ENCODE data around the gene EDEM1.
"Not testable (repeated sequence)": the region's sequence is repeated elsewhere in the genome, so short reads cannot be mapped to it uniquely, and the experiment has no call there.

EDEM1 gene

DNA sequence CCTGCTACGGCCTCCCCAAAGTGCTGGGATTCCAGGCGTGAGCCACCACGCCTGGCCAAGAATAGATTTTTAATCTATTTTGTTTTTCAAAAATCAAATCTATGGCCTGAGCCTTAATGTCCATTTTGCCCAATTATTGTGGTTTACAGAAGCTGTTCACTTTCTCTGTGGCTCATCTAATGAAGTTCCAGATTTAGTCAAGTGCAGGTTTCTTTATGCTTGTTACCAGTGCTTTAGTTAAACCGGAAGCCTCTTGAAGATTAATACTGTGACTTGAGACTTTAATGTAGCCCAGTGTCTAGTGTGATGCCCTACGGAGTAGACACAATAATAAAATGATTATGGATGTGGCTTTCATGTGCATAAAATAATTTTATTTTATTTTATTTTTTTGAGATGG is 16.5 kb upstream of the EDEM1 start:
- TF ChIP-seq, protein P1, sequence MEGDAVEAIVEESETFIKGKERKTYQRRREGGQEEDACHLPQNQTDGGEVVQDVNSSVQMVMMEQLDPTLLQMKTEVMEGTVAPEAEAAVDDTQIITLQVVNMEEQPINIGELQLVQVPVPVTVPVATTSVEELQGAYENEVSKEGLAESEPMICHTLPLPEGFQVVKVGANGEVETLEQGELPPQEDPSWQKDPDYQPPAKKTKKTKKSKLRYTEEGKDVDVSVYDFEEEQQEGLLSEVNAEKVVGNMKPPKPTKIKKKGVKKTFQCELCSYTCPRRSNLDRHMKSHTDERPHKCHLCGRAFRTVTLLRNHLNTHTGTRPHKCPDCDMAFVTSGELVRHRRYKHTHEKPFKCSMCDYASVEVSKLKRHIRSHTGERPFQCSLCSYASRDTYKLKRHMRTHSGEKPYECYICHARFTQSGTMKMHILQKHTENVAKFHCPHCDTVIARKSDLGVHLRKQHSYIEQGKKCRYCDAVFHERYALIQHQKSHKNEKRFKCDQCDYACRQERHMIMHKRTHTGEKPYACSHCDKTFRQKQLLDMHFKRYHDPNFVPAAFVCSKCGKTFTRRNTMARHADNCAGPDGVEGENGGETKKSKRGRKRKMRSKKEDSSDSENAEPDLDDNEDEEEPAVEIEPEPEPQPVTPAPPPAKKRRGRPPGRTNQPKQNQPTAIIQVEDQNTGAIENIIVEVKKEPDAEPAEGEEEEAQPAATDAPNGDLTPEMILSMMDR (conservative IDR thresholded peaks at IDR 0.05; ENCODE audit: low read length) = no peak
- no peak for DNase-seq (ENCODE audit: low read depth)
- H3K4me3 ChIP-seq (ENCODE audit: low read length) = no peak overlapping the region

DNA sequence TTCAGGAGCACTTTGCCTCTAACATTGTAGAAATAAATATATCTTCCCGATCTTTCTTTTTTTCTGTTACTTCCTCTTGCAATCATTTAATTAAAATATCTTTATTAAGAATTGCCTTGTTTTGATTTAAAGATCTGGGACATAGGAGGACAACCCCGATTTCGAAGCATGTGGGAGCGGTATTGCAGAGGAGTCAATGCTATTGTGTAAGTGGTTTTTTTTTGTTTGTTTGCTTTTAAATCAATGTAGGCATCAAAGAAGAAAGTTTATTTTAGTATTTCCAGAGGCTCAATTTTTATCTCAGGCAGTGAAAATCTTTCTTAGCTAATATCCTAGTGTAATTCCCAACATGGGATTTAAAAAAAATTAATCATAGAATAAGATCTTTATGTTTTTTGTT is 15.5 kb upstream of the EDEM1 start:
- no peak for DNase-seq (ENCODE audit: low read depth)
- TF ChIP-seq, protein P1 (conservative IDR thresholded peaks at IDR 0.05; ENCODE audit: low read length) = no peak
- H3K4me3 ChIP-seq (ENCODE audit: low read length) = no peak overlapping the region

DNA sequence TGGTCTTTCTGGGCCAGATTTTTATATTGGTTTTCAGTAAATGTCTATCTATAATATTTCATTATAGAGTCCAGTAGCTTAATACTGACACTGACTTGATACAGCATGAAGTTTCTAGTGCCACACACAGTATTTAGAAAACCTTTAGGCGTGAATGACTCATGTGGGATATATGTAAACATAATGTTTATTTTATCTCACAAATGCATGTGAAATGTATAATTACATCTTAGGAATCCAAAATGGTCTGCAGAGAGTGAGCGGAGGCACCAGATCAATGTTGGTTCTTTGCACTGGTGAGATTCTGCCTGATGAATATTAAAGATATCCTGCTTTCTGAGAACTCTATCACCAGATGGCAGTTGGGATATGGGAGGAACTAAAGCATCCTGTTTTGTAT is 8.5 kb upstream of the EDEM1 start:
- not testable (repeated sequence) for DNase-seq (ENCODE audit: low read depth); H3K4me3 ChIP-seq (ENCODE audit: low read length)

DNA sequence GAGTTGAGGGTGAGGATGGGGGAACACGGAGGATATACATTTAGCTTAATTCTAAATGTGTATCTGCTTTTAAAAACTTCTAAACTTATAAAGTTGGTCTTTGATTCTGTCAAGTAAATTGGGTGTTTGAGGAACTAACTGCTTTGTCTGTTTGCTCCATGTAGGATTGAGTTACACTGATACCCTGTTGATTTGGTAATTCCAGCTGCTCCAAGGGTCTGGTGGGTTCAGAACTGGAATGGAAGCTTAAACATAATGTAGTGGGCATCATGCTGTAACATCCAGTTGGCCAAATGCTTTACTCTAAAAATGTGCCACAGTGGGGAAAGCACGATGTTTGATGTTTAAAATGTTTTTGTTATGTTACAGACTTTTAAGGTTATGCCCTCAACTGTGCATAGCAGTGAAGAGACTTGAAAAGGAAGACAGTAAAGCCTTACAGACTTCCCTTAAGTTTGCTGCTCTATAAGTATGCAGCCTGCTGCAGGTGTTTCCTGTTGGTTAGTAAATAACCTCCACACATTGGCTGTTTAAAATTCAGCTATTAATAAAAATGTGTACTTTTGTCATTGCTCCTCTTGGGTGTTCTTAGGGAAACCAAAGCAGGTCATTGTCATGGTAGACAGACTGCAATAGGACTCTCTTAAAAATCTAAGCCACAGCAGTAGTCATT is 5.9 kb upstream of the EDEM1 start:
- no peak overlapping the region for H3K4me3 ChIP-seq (ENCODE audit: low read length)
- TF ChIP-seq, protein P1 (conservative IDR thresholded peaks at IDR 0.05; ENCODE audit: low read length) = no peak
- DNase-seq (ENCODE audit: low read depth) = no peak

DNA sequence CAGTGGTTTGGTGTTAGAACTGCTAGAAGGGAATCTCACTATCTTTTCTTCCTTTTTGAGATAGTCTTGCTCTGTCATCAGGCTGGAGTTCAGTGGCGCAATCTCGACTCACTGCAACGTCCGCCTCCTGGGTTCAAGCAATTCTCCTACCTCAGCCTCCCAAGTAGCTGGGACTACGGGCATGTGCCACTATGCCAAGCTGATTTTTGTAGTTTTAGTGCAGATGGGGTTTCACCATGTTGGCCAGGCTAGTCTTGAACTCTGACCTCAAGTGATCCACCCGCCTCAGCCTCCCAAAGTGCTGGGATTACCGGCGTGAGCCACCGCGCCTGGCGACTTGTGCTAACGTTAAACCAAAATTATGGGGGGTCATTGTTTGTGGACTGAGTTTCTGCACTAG is 3.8 kb upstream of the EDEM1 start:
- not testable (repeated sequence) for H3K4me3 ChIP-seq (ENCODE audit: low read length); DNase-seq (ENCODE audit: low read depth)

- TF ChIP-seq, protein P1 (conservative IDR thresholded peaks at IDR 0.05; ENCODE audit: low read length) = no peak
- no peak overlapping the region for H3K4me3 ChIP-seq (ENCODE audit: low read length)
- no peak for DNase-seq (ENCODE audit: low read depth)
Observed at GRCh38 chr3:5184499-5184898, 3.0 kb upstream of the EDEM1 start.

- DNase-seq (ENCODE audit: low read depth) = no peak
- TF ChIP-seq, protein P1 (conservative IDR thresholded peaks at IDR 0.05; ENCODE audit: low read length) = no peak
- H3K4me3 ChIP-seq (ENCODE audit: low read length) = no peak overlapping the region
Observed at GRCh38 chr3:5185093-5185673, 2.3 kb upstream of the EDEM1 start.

- DNase-seq (ENCODE audit: low read depth) = no peak
- peak overlapping the region; percentile 73 for H3K4me3 ChIP-seq (ENCODE audit: low read length)
- TF ChIP-seq, protein P1 (conservative IDR thresholded peaks at IDR 0.05; ENCODE audit: low read length) = no peak
Observed at GRCh38 chr3:5186089-5186857, 1.2 kb upstream of the EDEM1 start.

Data from AG10803 (cell line).